ENCODE measurements around the gene GGCT. TPM values are rescaled to one million over a fixed set of nuclear protein-coding genes. Genes with fewer than 3 reads are reported as not detected.

The GGCT gene
- total RNA-seq, 3 donors from 2014 or later = 25.3 to 59.6 (median 44.6) TPM

DNA sequence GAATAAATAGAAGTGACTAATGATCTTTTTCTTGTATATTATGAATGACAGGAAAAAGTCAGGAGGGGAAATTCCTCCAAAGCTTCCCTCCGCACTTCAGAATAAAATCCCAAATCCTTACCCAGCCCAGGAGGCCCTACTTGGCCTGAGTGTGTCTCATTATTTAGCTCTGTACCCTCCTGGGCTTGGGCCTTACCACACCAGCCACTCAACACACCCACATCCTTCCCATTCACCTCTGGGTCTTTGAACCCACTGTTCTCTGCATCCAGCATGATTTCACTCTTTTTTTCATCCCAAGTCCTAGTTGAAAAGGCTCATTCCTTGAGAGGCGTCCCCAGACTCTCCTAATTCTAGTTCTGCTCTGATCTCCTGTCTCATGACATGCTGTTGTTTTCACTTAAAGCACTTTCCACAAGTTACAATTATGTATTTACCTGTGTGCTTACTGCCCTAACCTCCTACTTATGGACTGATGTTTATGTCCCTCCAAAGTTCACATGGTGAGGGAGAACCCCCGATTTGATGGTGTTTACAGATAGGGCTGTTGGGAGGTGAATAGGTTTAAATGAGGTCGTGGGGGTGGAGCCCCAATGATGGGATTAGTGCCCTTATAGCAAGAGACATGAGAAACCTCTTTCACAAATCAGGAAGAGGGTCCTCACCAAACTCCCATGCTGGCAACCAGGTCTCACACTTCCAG, 32.4 kb downstream of the GGCT start:
- TF ChIP-seq POLR2A (IDR thresholded peaks at IDR 0.05) (no peak), CTCF (IDR thresholded peaks at IDR 0.05) (no peak), POLR2AphosphoS5 (IDR thresholded peaks at IDR 0.05) (no peak)
- Histone ChIP-seq H3K9me3 (no peaks in the 10 kb centered on the region), H3K27ac (peak overlapping the region; percentile 82 to 94), H3K36me3 (no peaks in the 10 kb centered on the region), H3K4me1 (peaks cover 15 to 24% of the 10 kb centered on the region in 2 donors), H3K27me3 (no peaks in the 10 kb centered on the region), H3K4me3 (no peak overlapping the region)
- no peak for DNase-seq (ENCODE audit: low spot score in 2 of 2)
- intact Hi-C loops (cut with DNase I; ENCODE audit: low total_unique reads) = no loop called here

- H3K27me3 ChIP-seq = no peaks in the 10 kb centered on the region
- H3K9me3 ChIP-seq = no peaks in the 10 kb centered on the region
- peaks cover 17 to 24% of the 10 kb centered on the region in 2 donors for H3K4me1 ChIP-seq
- H3K36me3 ChIP-seq = no peaks in the 10 kb centered on the region
- no peak overlapping the region for H3K4me3 ChIP-seq
- intact Hi-C loops (cut with DNase I; ENCODE audit: low total_unique reads) = no loop called here
- peak overlapping the region; percentile 82 to 94 for H3K27ac ChIP-seq
- no peak for DNase-seq (ENCODE audit: low spot score in 2 of 2)
- TF ChIP-seq POLR2A (IDR thresholded peaks at IDR 0.05) (no peak), POLR2AphosphoS5 (IDR thresholded peaks at IDR 0.05) (no peak), CTCF (IDR thresholded peaks at IDR 0.05) (no peak)
Measured at GRCh38 chr7:30471205-30471604, 33.4 kb downstream of the GGCT start.

GRCh38 chr7:30470771-30471170, 33.9 kb downstream of the GGCT start:
- H3K4me3 ChIP-seq = peak overlapping the region in 1 of 3 donors; percentile 35
- no peaks in the 10 kb centered on the region for H3K9me3 ChIP-seq
- TF ChIP-seq POLR2A (IDR thresholded peaks at IDR 0.05) (no peak), CTCF (IDR thresholded peaks at IDR 0.05) (no peak), POLR2AphosphoS5 (IDR thresholded peaks at IDR 0.05) (peak in 2 of 3 donors; percentile 26 to 28)
- intact Hi-C loops (cut with DNase I; ENCODE audit: low total_unique reads) = no loop called here
- H3K27ac ChIP-seq = peak overlapping the region; percentile 82 to 94
- no peaks in the 10 kb centered on the region for H3K36me3 ChIP-seq
- H3K27me3 ChIP-seq = no peaks in the 10 kb centered on the region
- peaks cover 21 to 24% of the 10 kb centered on the region in 2 donors for H3K4me1 ChIP-seq
- no peak for DNase-seq (ENCODE audit: low spot score in 2 of 2)

GRCh38 chr7:30470163-30470770, 34.4 kb downstream of the GGCT start:
- intact Hi-C loops (cut with DNase I; ENCODE audit: low total_unique reads) = no loop called here
- TF ChIP-seq POLR2AphosphoS5 (IDR thresholded peaks at IDR 0.05) (peak in 1 of 3 donors; percentile 55), CTCF (IDR thresholded peaks at IDR 0.05) (no peak), POLR2A (IDR thresholded peaks at IDR 0.05) (no peak)
- Histone ChIP-seq H3K36me3 (no peaks in the 10 kb centered on the region), H3K27me3 (no peaks in the 10 kb centered on the region), H3K4me1 (peaks cover 21 to 24% of the 10 kb centered on the region in 2 donors), H3K27ac (peak overlapping the region; percentile 82 to 94), H3K9me3 (no peaks in the 10 kb centered on the region), H3K4me3 (peak overlapping the region in 1 of 3 donors; percentile 35)
- DNase-seq (ENCODE audit: low spot score in 2 of 2) = no peak

DNA sequence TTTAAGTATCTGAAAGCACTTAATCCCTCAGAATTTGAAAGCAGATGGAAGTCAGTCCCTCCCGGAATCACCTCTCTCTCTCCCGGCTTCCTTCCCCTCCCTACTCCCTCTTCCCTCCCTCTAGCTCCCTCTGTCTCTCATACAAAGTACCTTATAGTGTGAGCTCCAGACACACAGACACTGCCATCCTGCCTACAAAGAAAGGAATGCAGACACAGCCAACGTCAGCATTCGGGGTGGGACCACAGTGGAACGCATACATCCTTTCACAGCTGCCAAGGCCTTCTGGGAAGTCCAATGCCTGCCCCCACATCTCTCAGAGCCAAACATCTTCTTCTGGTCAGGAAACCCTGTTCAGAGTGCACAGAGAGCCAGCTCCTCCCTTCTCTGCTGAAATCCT, 35.3 kb downstream of the GGCT start:
- Histone ChIP-seq H3K9me3 (no peaks in the 10 kb centered on the region), H3K4me1 (peaks cover 21 to 24% of the 10 kb centered on the region in 2 donors), H3K27me3 (no peaks in the 10 kb centered on the region), H3K36me3 (no peaks in the 10 kb centered on the region), H3K27ac (peak overlapping the region; percentile 82 to 94), H3K4me3 (peak overlapping the region in 2 of 3 donors; percentile 6 to 35)
- DNase-seq (ENCODE audit: low spot score in 2 of 2) = peak; percentile 72 to 93
- TF ChIP-seq CTCF (IDR thresholded peaks at IDR 0.05) (peak in 2 of 3 donors; percentile 34 to 58), POLR2AphosphoS5 (IDR thresholded peaks at IDR 0.05) (peak; percentile 67 to 85 (median 76)), POLR2A (IDR thresholded peaks at IDR 0.05) (no peak)
- intact Hi-C loops (cut with DNase I; ENCODE audit: low total_unique reads) = no loop called here
